ENCODE measurements around the gene CFAP46. TPM values are rescaled to one million over a fixed set of nuclear protein-coding genes. Genes with fewer than 3 reads are reported as not detected.

Gene CFAP46
- total RNA-seq, 2 donors from 2014 or later: 0.35 to 1.5 TPM

DNA sequence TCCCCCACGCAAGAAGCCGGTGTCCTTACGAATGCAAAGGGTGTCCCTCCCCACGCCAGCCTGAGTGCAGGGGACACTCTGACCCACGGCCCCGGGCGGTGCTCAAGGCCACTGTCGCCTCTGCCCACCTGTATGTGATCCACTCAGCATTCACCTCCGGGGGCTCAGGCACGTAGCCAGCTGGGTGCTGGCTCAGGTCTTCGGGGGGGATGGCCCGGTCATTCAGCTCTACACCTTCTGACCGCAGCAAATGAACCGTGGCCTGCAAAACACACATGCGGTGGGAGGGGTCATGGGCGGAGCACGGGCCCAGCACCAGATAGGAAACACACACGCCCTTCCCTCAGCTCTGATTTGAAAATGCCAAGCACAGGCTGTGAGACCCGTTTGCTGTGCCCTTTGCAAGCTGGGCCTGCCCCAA lies 25.9 kb downstream of the CFAP46 start:
- no peaks in the 10 kb centered on the region for H3K9me3 ChIP-seq
- H3K27me3 ChIP-seq: no peaks in the 10 kb centered on the region
- no peaks in the 10 kb centered on the region for H3K4me1 ChIP-seq
- H3K27ac ChIP-seq: no peak overlapping the region
- TF ChIP-seq, protein P1, sequence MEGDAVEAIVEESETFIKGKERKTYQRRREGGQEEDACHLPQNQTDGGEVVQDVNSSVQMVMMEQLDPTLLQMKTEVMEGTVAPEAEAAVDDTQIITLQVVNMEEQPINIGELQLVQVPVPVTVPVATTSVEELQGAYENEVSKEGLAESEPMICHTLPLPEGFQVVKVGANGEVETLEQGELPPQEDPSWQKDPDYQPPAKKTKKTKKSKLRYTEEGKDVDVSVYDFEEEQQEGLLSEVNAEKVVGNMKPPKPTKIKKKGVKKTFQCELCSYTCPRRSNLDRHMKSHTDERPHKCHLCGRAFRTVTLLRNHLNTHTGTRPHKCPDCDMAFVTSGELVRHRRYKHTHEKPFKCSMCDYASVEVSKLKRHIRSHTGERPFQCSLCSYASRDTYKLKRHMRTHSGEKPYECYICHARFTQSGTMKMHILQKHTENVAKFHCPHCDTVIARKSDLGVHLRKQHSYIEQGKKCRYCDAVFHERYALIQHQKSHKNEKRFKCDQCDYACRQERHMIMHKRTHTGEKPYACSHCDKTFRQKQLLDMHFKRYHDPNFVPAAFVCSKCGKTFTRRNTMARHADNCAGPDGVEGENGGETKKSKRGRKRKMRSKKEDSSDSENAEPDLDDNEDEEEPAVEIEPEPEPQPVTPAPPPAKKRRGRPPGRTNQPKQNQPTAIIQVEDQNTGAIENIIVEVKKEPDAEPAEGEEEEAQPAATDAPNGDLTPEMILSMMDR (IDR thresholded peaks at IDR 0.05): no peak
- no peak for DNase-seq (ENCODE audit: low spot score)
- H3K36me3 ChIP-seq: no peaks in the 10 kb centered on the region
- H3K4me3 ChIP-seq: no peak overlapping the region

DNA sequence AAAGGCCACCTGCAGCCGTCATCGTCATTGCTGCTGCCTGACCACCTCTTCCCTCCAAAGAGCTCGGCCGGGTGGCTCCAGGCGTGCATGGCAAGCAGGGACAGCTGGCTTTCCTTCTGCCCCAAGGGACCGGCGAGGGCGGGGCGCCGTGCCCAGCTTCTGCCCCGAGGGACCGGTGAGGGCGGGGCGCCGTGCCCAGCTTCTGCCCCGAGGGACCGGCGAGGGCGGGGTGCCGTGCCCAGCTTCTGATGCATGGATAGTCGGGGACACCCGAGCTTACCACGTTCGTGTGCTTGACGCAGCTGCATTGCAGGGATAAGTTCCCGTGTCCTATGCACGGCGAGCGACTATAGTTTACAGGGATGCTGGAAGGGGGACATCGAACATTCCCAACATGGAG lies 27.0 kb downstream of the CFAP46 start:
- H3K4me3 ChIP-seq: no peak overlapping the region
- H3K27ac ChIP-seq: no peak overlapping the region
- no peaks in the 10 kb centered on the region for H3K9me3 ChIP-seq
- TF ChIP-seq, protein P1 (IDR thresholded peaks at IDR 0.05): no peak
- no peaks in the 10 kb centered on the region for H3K4me1 ChIP-seq
- no peaks in the 10 kb centered on the region for H3K27me3 ChIP-seq
- DNase-seq (ENCODE audit: low spot score): no peak
- H3K36me3 ChIP-seq: no peaks in the 10 kb centered on the region

DNA sequence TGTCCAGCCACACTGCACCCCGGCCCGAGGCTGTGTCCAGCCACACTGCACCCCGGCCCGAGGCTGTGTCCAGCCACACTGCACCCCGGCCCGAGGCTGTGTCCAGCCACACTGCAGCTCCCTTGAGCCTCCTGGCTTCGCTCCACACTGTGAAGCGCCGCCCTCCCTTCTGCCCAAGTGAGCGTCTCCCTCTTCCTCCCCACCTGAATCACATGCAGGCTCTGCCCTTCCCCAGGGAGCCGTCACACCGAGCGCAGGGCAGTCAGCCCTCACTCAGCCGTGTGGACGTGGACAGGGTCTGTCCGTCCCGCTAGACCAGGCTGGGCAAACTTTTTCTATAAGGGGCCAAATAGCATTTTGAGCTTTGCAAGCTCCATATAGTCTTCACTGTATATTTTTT lies 27.6 kb downstream of the CFAP46 start:
- H3K4me1 ChIP-seq: no peaks in the 10 kb centered on the region
- no peaks in the 10 kb centered on the region for H3K27me3 ChIP-seq
- no peaks in the 10 kb centered on the region for H3K36me3 ChIP-seq
- no peaks in the 10 kb centered on the region for H3K9me3 ChIP-seq
- DNase-seq (ENCODE audit: low spot score): no peak
- H3K27ac ChIP-seq: no peak overlapping the region
- H3K4me3 ChIP-seq: no peak overlapping the region
- TF ChIP-seq, protein P1 (IDR thresholded peaks at IDR 0.05): no peak

DNA sequence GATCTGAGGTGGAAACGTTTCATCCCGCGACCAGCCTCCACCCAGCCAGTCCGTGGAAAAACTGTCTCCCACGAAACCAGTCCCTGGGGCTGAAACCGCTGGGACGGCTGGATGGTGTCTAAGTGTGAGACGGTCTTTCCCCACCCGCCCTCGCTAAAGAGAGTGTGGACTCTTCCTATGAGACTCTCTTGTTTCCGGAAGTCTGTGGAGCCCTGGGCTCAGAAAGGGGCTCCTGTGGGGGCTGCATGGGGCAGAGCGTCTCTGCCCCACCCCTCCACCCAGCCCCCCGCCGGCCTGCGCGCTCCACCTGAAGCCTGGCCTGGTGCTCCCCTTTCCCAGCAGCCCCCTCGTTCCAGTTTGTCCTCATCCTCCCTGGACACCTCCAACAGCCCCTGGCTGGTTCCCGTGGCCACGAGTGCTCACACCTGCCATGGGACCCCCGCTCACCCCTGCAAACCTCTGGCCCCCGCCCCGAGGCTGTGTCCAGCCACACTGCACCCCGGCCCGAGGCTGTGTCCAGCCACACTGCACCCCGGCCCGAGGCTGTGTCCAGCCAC lies 28.7 kb downstream of the CFAP46 start:
- H3K4me1 ChIP-seq: no peaks in the 10 kb centered on the region
- no peaks in the 10 kb centered on the region for H3K27me3 ChIP-seq
- TF ChIP-seq, protein P1 (IDR thresholded peaks at IDR 0.05): no peak

DNA sequence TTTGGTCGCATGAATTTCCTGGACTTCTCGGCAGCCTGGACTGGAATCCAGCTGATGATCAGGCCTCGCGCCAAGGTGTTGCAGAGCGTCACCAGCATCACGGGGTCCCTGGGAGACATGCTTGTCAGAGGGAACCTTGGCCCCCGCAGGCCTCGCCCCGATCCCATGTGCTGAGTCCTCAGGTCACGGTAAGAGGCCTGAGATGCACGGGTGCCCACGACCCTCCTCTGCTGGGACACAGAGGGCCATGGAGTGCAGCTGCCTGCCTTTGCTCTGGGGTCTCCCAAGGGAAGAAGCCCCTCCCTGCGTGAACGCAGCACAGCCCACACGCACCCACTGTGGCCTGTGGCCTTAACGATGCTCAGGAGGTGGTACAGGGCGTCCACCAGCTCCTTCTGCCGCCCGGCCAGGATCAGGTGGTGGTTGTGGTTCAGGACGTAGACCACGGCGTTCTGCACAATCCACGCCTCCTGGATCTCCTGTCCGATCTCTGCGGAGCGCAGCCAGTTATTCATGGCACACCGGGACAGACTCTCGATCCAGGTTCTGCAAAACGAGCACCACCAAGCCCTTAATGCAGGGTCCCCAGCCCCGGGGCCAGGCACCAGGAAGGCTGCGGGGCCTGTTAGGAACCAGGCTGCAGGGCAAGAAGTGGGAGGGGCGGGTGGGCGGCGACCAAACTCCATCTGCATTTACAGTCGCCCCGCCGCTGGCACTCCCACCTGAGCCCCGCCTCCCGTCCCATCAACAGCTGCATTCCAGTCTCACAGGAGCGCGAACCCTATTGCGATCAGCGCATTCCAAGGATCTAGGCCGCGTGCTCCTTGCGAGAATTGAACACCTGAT lies 29.4 kb downstream of the CFAP46 start:
- Histone ChIP-seq H3K4me1 (no peaks in the 10 kb centered on the region), H3K36me3 (no peaks in the 10 kb centered on the region), H3K27ac (no peak overlapping the region), H3K9me3 (no peaks in the 10 kb centered on the region), H3K4me3 (no peak overlapping the region), H3K27me3 (no peaks in the 10 kb centered on the region)
- no peak for DNase-seq (ENCODE audit: low spot score)
- TF ChIP-seq, protein P1 (IDR thresholded peaks at IDR 0.05): no peak

More for the DNA sequence above, 28.7 kb downstream of the CFAP46 start:
- H3K27ac ChIP-seq: no peak overlapping the region
- no peaks in the 10 kb centered on the region for H3K36me3 ChIP-seq
- no peaks in the 10 kb centered on the region for H3K9me3 ChIP-seq
- no peak for DNase-seq (ENCODE audit: low spot score)
- no peak overlapping the region for H3K4me3 ChIP-seq
